GM23338 (cell line): ENCODE data around the gene MSH2. TPM values are rescaled to one million over a fixed set of nuclear protein-coding genes. Genes with fewer than 3 reads are reported as not detected.

Experiments
- ATAC-seq: fragments of 200-7000 bp; cut with Tn5 transposase; 3 replicates; pipeline ENCODE4 v1.9.1; 2020
- DNase-seq: peaks from one replicate; pipeline ENCODE4 v3.0.0-alpha.2; 2015; ENCODE audit warnings: low spot score
- H2AFZ ChIP-seq: fragments of 200-600 bp; sonication (generic); 2 replicates; pipeline ENCODE4 v1.8.0; 2016; ENCODE audit warnings: antibody characterized with exemption, mild to moderate bottlenecking, moderate library complexity
- H3F3A ChIP-seq: fragments of 200-600 bp; sonication (generic); replicated peaks from 2 replicates; pipeline ENCODE4 v1.8.0; 2017; ENCODE audit warnings: antibody characterized with exemption, mixed run types, low read depth
- H3K27ac ChIP-seq: fragments of 200-600 bp; sonication (generic); 2 replicates; pipeline ENCODE4 v1.6.1; 2016; ENCODE audit warnings: low read depth
- H3K27me3 ChIP-seq: fragments of 200-600 bp; sonication (generic); 2 replicates; pipeline ENCODE4 v1.8.0; 2016; ENCODE audit warnings: mild to moderate bottlenecking, mixed run types, moderate library complexity; ENCODE audit not compliant: insufficient read depth
- H3K36me3 ChIP-seq: fragments of 200-600 bp; sonication (generic); 2 replicates; pipeline ENCODE4 v1.8.0; 2016; ENCODE audit warnings: mild to moderate bottlenecking; ENCODE audit not compliant: insufficient read depth
- H3K4me1 ChIP-seq: fragments of 200-600 bp; sonication (generic); 2 replicates; pipeline ENCODE4 v1.8.0; 2016; ENCODE audit warnings: mild to moderate bottlenecking, moderate library complexity; ENCODE audit not compliant: insufficient read depth
- H3K4me2 ChIP-seq: fragments of 200-600 bp; sonication (generic); 2 replicates; pipeline ENCODE4 v1.7.1; 2017; ENCODE audit warnings: mixed run types
- H3K4me3 ChIP-seq: fragments of 200-600 bp; sonication (generic); 2 replicates; pipeline ENCODE4 v1.6.1; 2016; ENCODE audit warnings: mixed run types
- H3K79me2 ChIP-seq: fragments of 200-600 bp; sonication (generic); replicated peaks from 2 replicates; pipeline ENCODE4 v1.8.0; 2017; ENCODE audit warnings: mild to moderate bottlenecking; ENCODE audit not compliant: insufficient read depth
- H3K9me2 ChIP-seq: fragments of 200-600 bp; sonication (generic); 2 replicates; pipeline ENCODE4 v1.8.0; 2017; ENCODE audit not compliant: insufficient read depth
- H4K20me1 ChIP-seq: fragments of 200-600 bp; sonication (generic); replicated peaks from 2 replicates; pipeline ENCODE4 v1.8.0; 2017; ENCODE audit warnings: mild to moderate bottlenecking; ENCODE audit not compliant: insufficient read depth
- H3K27ac Mint-ChIP-seq: 2 replicates; pipeline ENCODE4 v1.8.0; 2020; ENCODE audit warnings: inconsistent platforms, mild to moderate bottlenecking, moderate library complexity, mixed read lengths
- H3K27me3 Mint-ChIP-seq: 3 replicates; pipeline ENCODE4 v1.8.0; 2022; ENCODE audit warnings: low read depth, mild to moderate bottlenecking, moderate library complexity, mixed read lengths, inconsistent platforms; ENCODE audit not compliant: insufficient read depth, poor library complexity
- H3K36me3 Mint-ChIP-seq: 3 replicates; pipeline ENCODE4 v1.8.0; 2021; ENCODE audit warnings: low read depth, mild to moderate bottlenecking, inconsistent platforms, moderate library complexity, mixed read lengths
- H3K4me1 Mint-ChIP-seq: 3 replicates; pipeline ENCODE4 v1.8.0; 2020; ENCODE audit warnings: mild to moderate bottlenecking, inconsistent platforms, mixed read lengths
- H3K4me3 Mint-ChIP-seq: 3 replicates; pipeline ENCODE4 v1.8.0; 2021; ENCODE audit warnings: moderate library complexity, mild to moderate bottlenecking, inconsistent platforms, mixed read lengths
- H3K9me3 Mint-ChIP-seq: 3 replicates; pipeline ENCODE4 v1.8.0; 2020; ENCODE audit warnings: moderate library complexity, mild to moderate bottlenecking, inconsistent platforms, mixed read lengths
- CREB1 ChIP-seq: fragments of 250-450 bp; sonication (Bioruptor Pico); IDR thresholded peaks from 2 replicates; pipeline ENCODE4 v1.5.0; 2020; ENCODE audit warnings: low read depth, mild to moderate bottlenecking, moderate library complexity
- CTCF ChIP-seq, 2 experiments: fragments of 200-600 bp in 1 of 2; sonication (generic) in 1 of 2; conservative IDR thresholded peaks; 2 replicates each; pipeline versions ENCODE4 v1.5.1 to v1.6.1; 2016 to 2017; ENCODE audit warnings: antibody characterized with exemption in 2 of 2, low read depth in 2 of 2, mild to moderate bottlenecking in 2 of 2, moderate library complexity in 1 of 2
- ETS1 ChIP-seq: IDR thresholded peaks from 2 replicates; pipeline ENCODE4 v1.6.1; 2016; ENCODE audit warnings: antibody characterized with exemption
- EZH2 ChIP-seq: fragments of 200-600 bp; sonication (generic); IDR thresholded peaks from one replicate; pipeline ENCODE4 v1.8.0; 2017; ENCODE audit warnings: antibody characterized with exemption, mild to moderate bottlenecking, low read depth; ENCODE audit not compliant: unreplicated experiment
- EZH2phosphoT487 ChIP-seq: fragments of 200-600 bp; sonication (generic); IDR thresholded peaks from one replicate; pipeline ENCODE4 v1.8.1; 2018; ENCODE audit warnings: antibody characterized with exemption; ENCODE audit not compliant: unreplicated experiment
- JUNB ChIP-seq: IDR thresholded peaks from one replicate; pipeline ENCODE4 v1.6.1; 2016; ENCODE audit warnings: antibody characterized with exemption; ENCODE audit not compliant: unreplicated experiment
- NANOG ChIP-seq: IDR thresholded peaks from 2 replicates; pipeline ENCODE4 v1.6.1; 2016; ENCODE audit warnings: antibody characterized with exemption, borderline replicate concordance
- POLR2AphosphoS5 ChIP-seq: IDR thresholded peaks from 2 replicates; pipeline ENCODE4 v1.6.1; 2016; ENCODE audit warnings: antibody characterized with exemption, low read depth
- STAT1 ChIP-seq: IDR thresholded peaks from one replicate; pipeline ENCODE4 v1.6.1; 2016; ENCODE audit warnings: antibody characterized with exemption; ENCODE audit not compliant: unreplicated experiment
- ZNF114 ChIP-seq: fragments of 250-450 bp; sonication (Bioruptor Pico); IDR thresholded peaks from 2 replicates; pipeline ENCODE4 v1.5.0; 2020; ENCODE audit warnings: mild to moderate bottlenecking, moderate library complexity
- ZNF331 ChIP-seq: fragments of 250-450 bp; sonication (Bioruptor Pico); IDR thresholded peaks from 2 replicates; pipeline ENCODE4 v1.5.0; 2020; ENCODE audit warnings: low read depth, mild to moderate bottlenecking, moderate library complexity
- polyA plus RNA-seq: library from polyadenylated mRNA; unstranded; fragments of >200 nt; fragmentation: Nextera tagmentation; extraction: Ambion mirVana; gene quantifications from 2 replicates; pipeline ENCODE4 v1.2.1, GENCODE V29; 2016
- total RNA-seq: library from RNA; depleted of rRNA; stranded (reverse); fragments of >200 nt; shearing (Covaris generic); gene quantifications from 2 replicates; pipeline ENCODE4 v1.2.3, GENCODE V29; 2014

The MSH2 gene
- total and polyA plus RNA-seq, 2 experiments from 2014 or later, result 156 to 249 TPM

- Histone ChIP-seq H4K20me1 (no peaks in the 10 kb centered on the region), H2AFZ (no peak overlapping the region), H3K4me2 (no peak overlapping the region), H3K36me3 (no peaks in the 10 kb centered on the region), H3K27ac (no peak overlapping the region), H3K4me3 (no peak overlapping the region), H3K4me1 (peaks cover 19% of the 10 kb centered on the region), H3K27me3 (peaks cover 29% of the 10 kb centered on the region), H3K9me2 (no peaks in the 10 kb centered on the region), H3K79me2 (no peaks in the 10 kb centered on the region), H3F3A (peaks cover 10% of the 10 kb centered on the region; the same call in 1 of the 2 replicates)
- Mint-ChIP-seq H3K27me3 (peaks cover 26% of the 10 kb centered on the region), H3K9me3 (no peaks in the 10 kb centered on the region; the same call in 2 of the 3 replicates), H3K27ac (no peak overlapping the region), H3K4me1 (peaks cover 41% of the 10 kb centered on the region), H3K36me3 (peaks cover 4% of the 10 kb centered on the region; the same call in 2 of the 3 replicates), H3K4me3 (no peak overlapping the region)
- no peak for ATAC-seq
- TF ChIP-seq ZNF331 (CRISPR knock-in tag), result no peak
- TF ChIP-seq CTCF (conservative IDR thresholded peaks at IDR 0.05; ENCODE audit: low read depth in 2 of 2), result peak; percentile 21 to 46; a peak in 3 of 4 replicates
- no peak for DNase-seq
Measured at GRCh38 chr2:47518497-47519146, 115.7 kb downstream of the MSH2 start.

GRCh38 chr2:47519147-47519537 is 116.2 kb downstream of the MSH2 start:
- H3K4me3 Mint-ChIP-seq, result no peak overlapping the region
- Histone ChIP-seq H4K20me1 (no peaks in the 10 kb centered on the region), H3K9me2 (no peaks in the 10 kb centered on the region), H3K27ac (no peak overlapping the region), H3K36me3 (no peaks in the 10 kb centered on the region), H3K4me1 (peaks cover 19% of the 10 kb centered on the region), H3K27me3 (peaks cover 29% of the 10 kb centered on the region), H3F3A (peaks cover 10% of the 10 kb centered on the region; the same call in 1 of the 2 replicates), H3K4me3 (no peak overlapping the region), H3K79me2 (no peaks in the 10 kb centered on the region), H3K4me2 (no peak overlapping the region), H2AFZ (no peak overlapping the region)
- H3K27ac Mint-ChIP-seq, result no peak overlapping the region
- H3K36me3 Mint-ChIP-seq, result peaks cover 2% of the 10 kb centered on the region; the same call in 2 of the 3 replicates
- ATAC-seq (no peak), DNase-seq (no peak)
- H3K4me1 Mint-ChIP-seq, result peaks cover 39% of the 10 kb centered on the region
- peaks cover 26% of the 10 kb centered on the region for H3K27me3 Mint-ChIP-seq
- H3K9me3 Mint-ChIP-seq, result no peaks in the 10 kb centered on the region; the same call in 2 of the 3 replicates
- no peak for TF ChIP-seq CREB1
- TF ChIP-seq EZH2, result no peak
- TF ChIP-seq ZNF114 (CRISPR knock-in tag), result no peak
- no peak for TF ChIP-seq ETS1
- TF ChIP-seq POLR2AphosphoS5, result no peak
- no peak for TF ChIP-seq CTCF (conservative IDR thresholded peaks at IDR 0.05; ENCODE audit: low read depth in 2 of 2)
- TF ChIP-seq NANOG, result no peak
- TF ChIP-seq JUNB, result no peak
- no peak for TF ChIP-seq EZH2phosphoT487
- TF ChIP-seq ZNF331 (CRISPR knock-in tag), result no peak
- TF ChIP-seq STAT1, result no peak
